HepG2 (cell line): ENCODE data around the gene MAN2B2. TPM values are rescaled to one million over a fixed set of nuclear protein-coding genes. Genes with fewer than 3 reads are reported as not detected.

ENCODE experiments used
- ARID3A ChIP-seq: IDR thresholded peaks from 2 replicates; pipeline ENCODE4 v1.6.1; 2012; ENCODE audit warnings: low read depth, low read length, improper control_type of control experiment
- BCL6 ChIP-seq: IDR thresholded peaks from 2 replicates; pipeline ENCODE4 v1.6.1; 2016; ENCODE audit warnings: missing genetic modification reagents, missing compliant biosample characterization
- CBX2 ChIP-seq, 2 experiments: fragments of 200-600 bp in 1 of 2; sonication (generic); formaldehyde crosslinking in 1 of 2; IDR thresholded peaks; 2 replicates each; pipeline versions ENCODE4 v1.7.0 to v1.8.1; 2018 to 2022; ENCODE audit warnings: low read depth in 2 of 2, low read length in 1 of 2, mild to moderate bottlenecking in 1 of 2, missing genetic modification reagents in 1 of 2
- CBX5 ChIP-seq: sonication (generic); formaldehyde crosslinking; IDR thresholded peaks from 2 replicates; pipeline ENCODE4 v1.4.0; 2020; ENCODE audit warnings: missing genetic modification reagents, borderline replicate concordance
- HOMEZ ChIP-seq: IDR thresholded peaks from 2 replicates; pipeline ENCODE4 v1.6.1; 2016; ENCODE audit warnings: low read depth
- PLRG1 ChIP-seq: fragments of 450-650 bp; conservative IDR thresholded peaks from 2 replicates; pipeline ENCODE4 v1.6.1; 2016
- TSC22D2 ChIP-seq: sonication (generic); formaldehyde crosslinking; IDR thresholded peaks from 2 replicates; pipeline ENCODE4 v1.5.1; 2020; ENCODE audit warnings: missing genetic modification reagents, mild to moderate bottlenecking, borderline replicate concordance
- ZBTB40 ChIP-seq, 2 experiments: fragments of 450-650 bp in 1 of 2; sonication (generic) in 1 of 2; formaldehyde crosslinking in 1 of 2; IDR thresholded peaks; 2 replicates each; pipeline versions ENCODE4 v1.6.1 to v1.8.0; 2016 to 2022; ENCODE audit warnings: antibody characterized with exemption in 1 of 2, mild to moderate bottlenecking in 1 of 2, missing genetic modification reagents in 1 of 2
- ZBTB8A ChIP-seq: sonication (generic); formaldehyde crosslinking; IDR thresholded peaks from 2 replicates; pipeline ENCODE4 v1.4.0; 2020; ENCODE audit warnings: mild to moderate bottlenecking, low read depth, missing genetic modification reagents, borderline replicate concordance
- ZMAT3 ChIP-seq: sonication (generic); formaldehyde crosslinking; conservative IDR thresholded peaks from 2 replicates; pipeline ENCODE4 v1.7.0; 2021; ENCODE audit warnings: missing genetic modification reagents
- ZNF17 ChIP-seq: sonication (generic); formaldehyde crosslinking; IDR thresholded peaks from 2 replicates; pipeline ENCODE4 v1.5.0; 2020; ENCODE audit warnings: mild to moderate bottlenecking, missing genetic modification reagents
- ZNF33A ChIP-seq: sonication (generic); formaldehyde crosslinking; IDR thresholded peaks from 2 replicates; pipeline ENCODE4 v1.5.1; 2020; ENCODE audit warnings: missing genetic modification reagents, mild to moderate bottlenecking, moderate library complexity, borderline replicate concordance
- ZNF615 ChIP-seq: sonication (generic); formaldehyde crosslinking; IDR thresholded peaks from 2 replicates; pipeline ENCODE4 v1.5.0; 2020; ENCODE audit warnings: mild to moderate bottlenecking, missing genetic modification reagents, borderline replicate concordance
- ZNF652 ChIP-seq: IDR thresholded peaks from 2 replicates; pipeline ENCODE4 v1.6.1; 2016; ENCODE audit warnings: low read depth, borderline replicate concordance
- ZNF747 ChIP-seq: sonication (generic); formaldehyde crosslinking; IDR thresholded peaks from 2 replicates; pipeline ENCODE4 v1.8.1; 2023; ENCODE audit warnings: missing genetic modification reagents, mild to moderate bottlenecking, borderline replicate concordance
- polyA plus RNA-seq, 8 experiments: library from polyadenylated mRNA; depleted of rRNA in 3 of 8; stranded (reverse) in 7 of 8; unstranded in 1 of 8; fragments of >200 nt; fragmentation: Illumina TruSeq in 4 of 8; extraction: Trizol in 4 of 8; gene quantifications; 2 replicates each; pipeline versions ENCODE4 v1.2.1 to v1.2.3, GENCODE V29; 2011 to 2016; ENCODE audit warnings: low read depth in 4 of 8, missing spikeins in 1 of 8, mixed read lengths in 1 of 8; ENCODE audit not compliant: insufficient read depth in 1 of 8
- total RNA-seq, 5 experiments: library from RNA; depleted of rRNA; stranded (reverse); fragments of >200 nt; fragmentation: Illumina TruSeq; extraction: Trizol; gene quantifications; 2 replicates each; pipeline ENCODE4 v1.2.3, GENCODE V29; 2016; ENCODE audit warnings: low read depth in 1 of 5

The MAN2B2 gene
- total and polyA plus RNA-seq, 2 of the 13 experiments (the other 11 are each of a cell fraction or from before 2014, with no cell fraction given) = 4.8 to 5.4 TPM

- peak; percentile 99 for TF ChIP-seq TSC22D2
- TF ChIP-seq CBX2 (IDR thresholded peaks at IDR 0.05; ENCODE audit: low read depth, low read length) = no peak
- TF ChIP-seq CBX2 (CRISPR knock-in tag; IDR thresholded peaks at IDR 0.05; ENCODE audit: low read depth) = no peak
- TF ChIP-seq HOMEZ (CRISPR knock-in tag) = peak; percentile 48; the same call in 1 of the 2 replicates
- TF ChIP-seq ZBTB40 (IDR thresholded peaks at IDR 0.05) = no peak
- no peak for TF ChIP-seq ZBTB40 (CRISPR knock-in tag; IDR thresholded peaks at IDR 0.05)
- TF ChIP-seq ZNF615 (CRISPR knock-in tag) = peak; percentile 53; the same call in 1 of the 2 replicates
- no peak for TF ChIP-seq CBX5
- TF ChIP-seq ZNF33A (CRISPR knock-in tag) = no peak
- no peak for TF ChIP-seq ZNF17 (CRISPR knock-in tag)
- TF ChIP-seq ARID3A = no peak
- TF ChIP-seq BCL6 (CRISPR knock-in tag) = peak; percentile 33; the same call in 1 of the 2 replicates
- TF ChIP-seq ZNF652 = no peak
- no peak for TF ChIP-seq ZBTB8A (CRISPR knock-in tag)
- no peak for TF ChIP-seq PLRG1
- TF ChIP-seq ZNF747 (CRISPR knock-in tag) = no peak
- TF ChIP-seq ZMAT3 (CRISPR knock-in tag) = no peak; the same call in 1 of the 2 replicates
Observed at GRCh38 chr4:6546681-6547447, 28.1 kb upstream of the MAN2B2 start (continued).
